Memory B cell (primary cell): ENCODE data around the gene DIP2C.
"Not testable (repeated sequence)": the region's sequence is repeated elsewhere in the genome, so short reads cannot be mapped to it uniquely, and the experiment has no call there.

Source experiments
- ATAC-seq: fragments of 150-1000 bp; cut with Tn5 transposase; 2 replicates; pipeline ENCODE4 v1.10.0; 2021; ENCODE audit warnings: low read depth, mild to moderate bottlenecking, moderate library complexity
- DNase-seq, 2 donors: peaks; one replicate each; pipeline ENCODE4 v3.0.0; 2022; ENCODE audit warnings: low spot score in 2 of 2
- H3K27ac Mint-ChIP-seq: one replicate; pipeline ENCODE4 v1.8.0; 2022; ENCODE audit warnings: mild to moderate bottlenecking, moderate library complexity, mixed read lengths
- H3K27me3 Mint-ChIP-seq: one replicate; pipeline ENCODE4 v1.8.0; 2022; ENCODE audit warnings: mixed read lengths
- H3K36me3 Mint-ChIP-seq: one replicate; pipeline ENCODE4 v1.8.0; 2022; ENCODE audit warnings: mild to moderate bottlenecking, mixed read lengths
- H3K4me1 Mint-ChIP-seq: one replicate; pipeline ENCODE4 v1.8.0; 2022; ENCODE audit warnings: mixed read lengths
- H3K4me3 Mint-ChIP-seq: one replicate; pipeline ENCODE4 v1.8.0; 2022; ENCODE audit warnings: mild to moderate bottlenecking, moderate library complexity, mixed read lengths
- H3K9me3 Mint-ChIP-seq: one replicate; pipeline ENCODE4 v1.8.0; 2022; ENCODE audit warnings: mixed read lengths

Gene DIP2C

GRCh38 chr10:316390-316789 is 373.1 kb downstream of the DIP2C start:
- H3K36me3 Mint-ChIP-seq: no peaks in the 10 kb centered on the region
- H3K9me3 Mint-ChIP-seq: no peaks in the 10 kb centered on the region
- no peaks in the 10 kb centered on the region for H3K27me3 Mint-ChIP-seq
- no peak for ATAC-seq
- peak overlapping the region; percentile 90 for H3K27ac Mint-ChIP-seq
- peaks cover 43% of the 10 kb centered on the region for H3K4me1 Mint-ChIP-seq
- DNase-seq: no peak
- H3K4me3 Mint-ChIP-seq: peak overlapping the region; percentile 8

GRCh38 chr10:314871-315270 is 374.6 kb downstream of the DIP2C start:
- no peaks in the 10 kb centered on the region for H3K27me3 Mint-ChIP-seq
- DNase-seq: no peak

DNA sequence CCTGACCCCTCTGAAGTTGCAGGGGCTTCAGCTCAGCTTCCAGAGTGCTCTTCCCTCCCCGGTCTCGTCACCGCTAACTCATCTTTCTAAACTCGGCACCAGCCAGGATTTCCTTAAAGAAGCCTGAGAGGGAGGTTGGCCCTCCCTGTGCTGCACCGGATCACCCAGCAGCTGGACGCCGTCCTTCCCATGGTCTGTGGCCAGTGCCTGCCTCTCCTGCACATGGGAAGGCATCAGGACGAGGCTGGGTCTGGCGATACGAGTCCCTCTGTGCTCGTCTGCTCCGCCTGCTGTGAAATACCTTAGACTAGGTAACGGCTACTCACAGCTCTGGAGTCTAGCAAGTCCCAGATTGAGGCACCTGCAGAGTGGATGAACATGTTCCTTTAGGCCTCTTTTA is 375.1 kb downstream of the DIP2C start:
- peaks cover 45% of the 10 kb centered on the region for H3K4me1 Mint-ChIP-seq
- H3K4me3 Mint-ChIP-seq: no peak overlapping the region
- no peaks in the 10 kb centered on the region for H3K9me3 Mint-ChIP-seq
- no peaks in the 10 kb centered on the region for H3K36me3 Mint-ChIP-seq
- ATAC-seq (no peak), DNase-seq (no peak)
- no peaks in the 10 kb centered on the region for H3K27me3 Mint-ChIP-seq
- peak overlapping the region; percentile 63 for H3K27ac Mint-ChIP-seq

More at GRCh38 chr10:314871-315270, 374.6 kb downstream of the DIP2C start:
- Mint-ChIP-seq H3K36me3 (no peaks in the 10 kb centered on the region), H3K27ac (peak overlapping the region; percentile 90), H3K4me1 (peaks cover 45% of the 10 kb centered on the region), H3K4me3 (peak overlapping the region; percentile 27), H3K9me3 (no peaks in the 10 kb centered on the region)
- no peak for ATAC-seq

DNA sequence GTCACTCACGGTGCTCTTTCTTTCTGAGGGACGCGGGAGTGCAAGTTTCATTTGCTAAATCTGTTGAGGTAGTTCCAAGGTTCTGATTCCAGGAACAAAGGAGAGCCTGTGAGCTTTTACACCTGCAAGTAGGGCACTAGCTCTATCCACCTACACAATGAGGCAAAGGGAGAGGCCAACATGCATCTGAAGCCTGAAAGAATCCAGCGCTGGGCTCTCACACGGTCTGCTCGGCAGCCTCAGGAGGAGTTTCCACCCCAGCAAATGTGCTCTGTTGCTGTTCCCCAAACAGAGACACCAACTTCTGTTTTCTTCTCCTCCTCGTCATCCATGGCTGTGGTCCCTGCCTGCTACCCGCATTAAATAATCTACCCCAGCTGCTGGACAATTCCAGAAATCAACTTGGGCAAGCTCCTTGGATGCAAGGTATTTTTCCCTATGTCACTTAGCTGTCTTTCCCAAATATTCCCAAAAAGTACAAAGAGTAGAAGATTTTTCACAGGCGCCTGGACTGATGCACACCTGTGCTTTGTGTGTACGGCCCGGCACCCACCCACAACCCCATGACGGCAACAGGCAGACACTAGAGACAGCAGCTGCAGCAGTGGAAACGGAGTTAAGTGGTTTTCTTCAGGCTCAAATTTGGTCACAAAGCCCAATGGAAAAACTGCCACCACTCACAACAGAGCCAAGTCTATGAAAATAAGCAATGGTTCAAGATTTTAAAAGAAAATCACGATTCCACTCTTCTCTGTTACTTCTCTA is 377.4 kb downstream of the DIP2C start:
- peak overlapping the region; percentile 79 for H3K27ac Mint-ChIP-seq
- DNase-seq (no peak), ATAC-seq (peak; percentile 77)
- H3K36me3 Mint-ChIP-seq: no peaks in the 10 kb centered on the region
- H3K27me3 Mint-ChIP-seq: no peaks in the 10 kb centered on the region
- peak overlapping the region; percentile 63 for H3K4me3 Mint-ChIP-seq
- no peaks in the 10 kb centered on the region for H3K9me3 Mint-ChIP-seq
- H3K4me1 Mint-ChIP-seq: peaks cover 42% of the 10 kb centered on the region

- H3K36me3 Mint-ChIP-seq: no peaks in the 10 kb centered on the region
- peaks cover 46% of the 10 kb centered on the region for H3K4me1 Mint-ChIP-seq
- no peak for DNase-seq
- H3K4me3 Mint-ChIP-seq: peak overlapping the region; percentile 63
- peak overlapping the region; percentile 79 for H3K27ac Mint-ChIP-seq
- no peak for ATAC-seq
- no peaks in the 10 kb centered on the region for H3K9me3 Mint-ChIP-seq
- no peaks in the 10 kb centered on the region for H3K27me3 Mint-ChIP-seq
Observed at GRCh38 chr10:310976-311639, 378.4 kb downstream of the DIP2C start.

DNA sequence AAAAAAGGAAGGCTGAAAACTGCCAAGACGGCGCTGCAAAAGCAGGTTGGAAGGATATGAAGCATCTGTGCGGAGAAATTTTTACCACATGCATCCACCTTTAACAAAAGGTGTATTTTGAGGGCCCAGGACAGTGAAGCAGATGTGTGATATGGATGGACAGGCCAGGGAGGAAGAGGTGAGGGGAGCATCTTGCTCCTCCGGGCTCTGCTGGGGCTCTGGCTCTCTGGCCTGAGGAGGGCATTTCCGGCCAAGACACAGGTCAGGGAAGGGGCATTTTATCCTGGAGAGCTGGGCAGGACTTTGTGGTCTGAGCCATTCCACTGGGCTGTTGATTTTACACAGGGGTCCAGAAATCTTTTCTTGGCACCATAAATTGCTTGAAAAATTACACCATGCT is 379.1 kb downstream of the DIP2C start:
- Mint-ChIP-seq H3K4me3 (no peak overlapping the region), H3K9me3 (no peaks in the 10 kb centered on the region), H3K36me3 (no peaks in the 10 kb centered on the region), H3K27ac (no peak overlapping the region), H3K27me3 (no peaks in the 10 kb centered on the region), H3K4me1 (peaks cover 45% of the 10 kb centered on the region)
- ATAC-seq (no peak), DNase-seq (no peak)

DNA sequence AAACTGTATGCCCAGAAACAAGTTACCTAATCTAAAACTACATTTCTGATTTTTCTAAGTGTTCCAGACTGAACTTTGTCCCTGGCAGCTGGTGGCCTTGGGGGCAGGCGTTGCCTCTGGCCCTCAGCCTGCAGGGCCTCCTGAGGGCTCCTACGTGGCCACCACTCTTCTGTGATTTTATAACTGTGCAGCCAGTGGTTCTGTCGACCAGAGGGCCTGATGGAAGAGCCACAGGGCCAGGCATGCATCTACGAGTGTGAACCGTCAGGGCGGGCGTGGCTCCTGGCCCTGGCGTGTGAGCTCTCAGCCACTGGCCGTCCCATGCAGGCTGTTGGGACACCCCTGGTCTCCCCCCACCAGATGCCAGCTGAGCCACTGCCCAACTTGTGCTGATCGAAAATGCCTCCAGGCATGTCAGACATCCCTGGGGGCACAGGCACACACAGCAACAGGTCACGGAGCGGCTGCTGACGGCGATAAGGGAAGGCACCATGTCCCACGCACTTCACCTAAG is 380.8 kb downstream of the DIP2C start:
- Mint-ChIP-seq H3K27ac (no peak overlapping the region), H3K9me3 (no peaks in the 10 kb centered on the region)

DNA sequence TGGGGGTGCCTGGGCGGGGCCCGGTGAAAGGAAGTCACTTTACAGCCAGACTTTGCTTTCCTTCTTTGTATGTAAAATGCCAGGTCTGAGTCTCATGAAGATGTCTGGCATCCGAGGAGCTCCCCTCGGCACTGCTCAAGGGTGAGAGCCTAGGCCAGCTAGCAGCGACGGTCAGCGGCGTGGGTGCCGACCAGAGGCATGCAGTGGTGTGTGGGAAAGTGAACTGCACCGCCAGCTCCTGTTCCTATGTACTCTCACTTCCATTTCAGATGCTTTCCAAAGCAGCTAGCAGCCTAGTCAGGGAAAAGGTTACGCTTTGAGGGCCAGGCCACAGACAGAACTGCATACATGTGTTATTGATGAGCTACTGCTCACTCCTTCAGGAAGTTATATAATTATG is 381.4 kb downstream of the DIP2C start:
- ATAC-seq (no peak), DNase-seq (no peak)
- H3K9me3 Mint-ChIP-seq: no peaks in the 10 kb centered on the region
- peaks cover 45% of the 10 kb centered on the region for H3K4me1 Mint-ChIP-seq
- peak overlapping the region; percentile 66 for H3K27ac Mint-ChIP-seq
- H3K36me3 Mint-ChIP-seq: no peaks in the 10 kb centered on the region
- no peaks in the 10 kb centered on the region for H3K27me3 Mint-ChIP-seq
- H3K4me3 Mint-ChIP-seq: peak overlapping the region; percentile 27

More for the DNA sequence above, 380.8 kb downstream of the DIP2C start:
- no peak for DNase-seq
- H3K4me1 Mint-ChIP-seq: peaks cover 45% of the 10 kb centered on the region
- H3K4me3 Mint-ChIP-seq: no peak overlapping the region
- H3K36me3 Mint-ChIP-seq: no peaks in the 10 kb centered on the region
- H3K27me3 Mint-ChIP-seq: no peaks in the 10 kb centered on the region
- ATAC-seq: no peak

DNA sequence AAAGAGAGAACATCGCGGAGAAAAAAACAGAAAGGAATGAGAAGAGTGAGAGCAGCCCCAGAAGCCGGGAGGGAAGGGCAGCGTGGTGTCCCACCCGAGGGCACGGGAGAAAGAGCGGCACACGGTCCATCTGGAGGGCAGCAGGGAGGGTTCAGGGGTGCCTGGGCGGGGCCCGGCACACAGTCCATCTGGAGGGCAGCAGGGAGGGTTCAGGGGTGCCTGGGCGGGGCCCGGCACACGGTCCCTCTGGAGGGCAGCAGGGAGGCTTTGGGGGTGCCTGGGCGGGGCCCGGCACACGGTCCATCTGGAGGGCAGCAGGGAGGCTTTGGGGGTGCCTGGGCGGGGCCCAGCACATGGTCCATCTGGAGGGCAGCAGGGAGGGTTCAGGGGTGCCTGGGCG is 381.8 kb downstream of the DIP2C start:
- ATAC-seq (no peak), DNase-seq (no peak)
- peak overlapping the region; percentile 66 for H3K27ac Mint-ChIP-seq
- no peaks in the 10 kb centered on the region for H3K36me3 Mint-ChIP-seq
- H3K4me3 Mint-ChIP-seq: peak overlapping the region; percentile 75
- H3K9me3 Mint-ChIP-seq: no peaks in the 10 kb centered on the region
- no peaks in the 10 kb centered on the region for H3K27me3 Mint-ChIP-seq
- peaks cover 45% of the 10 kb centered on the region for H3K4me1 Mint-ChIP-seq

- Mint-ChIP-seq H3K4me3 (peak overlapping the region; percentile 75), H3K27me3 (no peaks in the 10 kb centered on the region)
- DNase-seq: no peak
Observed at GRCh38 chr10:306675-307185, 382.7 kb downstream of the DIP2C start.

DNA sequence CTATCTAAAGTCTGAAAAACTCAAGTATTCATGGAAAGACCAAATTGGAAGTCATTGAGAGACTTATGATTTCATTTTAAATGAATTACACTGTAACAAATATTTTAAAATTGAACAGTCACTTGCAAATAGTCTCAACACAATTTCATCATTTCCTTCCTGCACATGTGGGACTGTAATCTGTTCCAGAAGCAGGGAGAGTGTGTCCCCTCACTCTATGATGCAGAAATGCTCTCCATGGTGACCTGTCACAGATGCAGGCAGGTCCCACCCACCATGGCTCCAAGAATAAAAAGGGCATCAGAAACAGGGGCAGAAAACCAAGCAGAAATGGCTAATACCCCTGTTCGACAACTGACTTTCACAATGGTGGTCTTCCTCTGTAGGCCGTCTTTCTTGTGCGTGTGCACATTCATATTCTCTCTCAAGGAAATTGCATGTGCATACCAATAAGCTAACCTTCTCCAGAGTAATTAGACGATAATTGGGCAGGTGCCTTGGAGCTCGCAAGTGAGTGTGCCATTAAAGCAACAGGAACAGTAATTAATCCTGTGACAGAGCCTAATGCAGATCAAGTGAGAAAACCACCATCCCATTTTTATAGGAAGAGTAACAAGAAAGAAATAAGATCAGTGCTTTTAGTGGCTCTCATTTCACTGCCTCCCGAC is 383.3 kb downstream of the DIP2C start:
- ATAC-seq (no peak), DNase-seq (no peak)
- no peaks in the 10 kb centered on the region for H3K9me3 Mint-ChIP-seq
- no peaks in the 10 kb centered on the region for H3K36me3 Mint-ChIP-seq
- H3K4me1 Mint-ChIP-seq: peaks cover 39% of the 10 kb centered on the region
- H3K27me3 Mint-ChIP-seq: no peaks in the 10 kb centered on the region
- peak overlapping the region; percentile 75 for H3K4me3 Mint-ChIP-seq
- peak overlapping the region; percentile 66 for H3K27ac Mint-ChIP-seq

More at GRCh38 chr10:306675-307185, 382.7 kb downstream of the DIP2C start:
- peak overlapping the region; percentile 66 for H3K27ac Mint-ChIP-seq
- H3K9me3 Mint-ChIP-seq: no peaks in the 10 kb centered on the region
- H3K36me3 Mint-ChIP-seq: no peaks in the 10 kb centered on the region
- H3K4me1 Mint-ChIP-seq: peaks cover 43% of the 10 kb centered on the region
- peak; percentile 78 for ATAC-seq

GRCh38 chr10:305034-305433 is 384.4 kb downstream of the DIP2C start:
- Mint-ChIP-seq H3K36me3 (no peaks in the 10 kb centered on the region), H3K27me3 (no peaks in the 10 kb centered on the region), H3K27ac (no peak overlapping the region), H3K4me1 (peaks cover 45% of the 10 kb centered on the region), H3K4me3 (peak overlapping the region; percentile 8), H3K9me3 (peaks cover 1% of the 10 kb centered on the region)
- DNase-seq: no peak
- no peak for ATAC-seq

DNA sequence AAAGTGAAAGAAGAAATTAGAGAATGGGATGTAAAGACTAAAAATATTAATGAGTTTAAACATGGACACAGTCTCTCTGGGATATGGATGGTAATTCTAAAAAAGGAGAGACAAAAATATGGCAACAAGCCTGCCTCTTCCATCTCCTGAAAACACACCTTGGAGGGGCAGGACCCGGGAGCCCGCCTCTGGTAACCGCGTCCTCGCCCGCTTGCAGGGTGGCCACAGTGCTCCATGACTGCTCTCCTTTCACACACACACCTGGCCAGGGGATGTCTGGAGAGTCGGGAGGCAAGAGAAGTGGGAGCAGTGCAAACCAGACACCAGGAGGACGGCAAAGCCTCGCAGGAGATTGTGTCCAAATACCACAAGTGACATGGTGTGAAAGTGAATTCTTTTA is 387.9 kb downstream of the DIP2C start:
- DNase-seq (no peak), ATAC-seq (no peak)
- Mint-ChIP-seq H3K27me3 (peaks cover 1% of the 10 kb centered on the region), H3K36me3 (peaks cover 2% of the 10 kb centered on the region), H3K27ac (no peak overlapping the region), H3K4me3 (no peak overlapping the region), H3K9me3 (peaks cover 3% of the 10 kb centered on the region), H3K4me1 (peaks cover 49% of the 10 kb centered on the region)

GRCh38 chr10:300580-300979 is 388.9 kb downstream of the DIP2C start:
- H3K4me3 Mint-ChIP-seq, H3K9me3 Mint-ChIP-seq, H3K36me3 Mint-ChIP-seq, H3K27me3 Mint-ChIP-seq, DNase-seq, ATAC-seq: not testable (repeated sequence)
- Mint-ChIP-seq H3K27ac (peak overlapping the region; percentile 70), H3K4me1 (peaks cover 43% of the 10 kb centered on the region)
